Neural crest cell (in vitro differentiated cells): ENCODE data around the gene NCR2. TPM values are rescaled to one million over a fixed set of nuclear protein-coding genes. Genes with fewer than 3 reads are reported as not detected.

Experiments
- DNase-seq: peaks from one replicate; pipeline ENCODE4 v3.0.0; 2021; ENCODE audit warnings: low read depth, mixed read lengths, low spot score
- H3K27ac Mint-ChIP-seq: one replicate; pipeline ENCODE4 v1.8.0; 2021; ENCODE audit warnings: mild to moderate bottlenecking, mixed read lengths; ENCODE audit not compliant: unreplicated experiment
- H3K27me3 Mint-ChIP-seq: 2 replicates; pipeline ENCODE4 v1.8.0; 2021; ENCODE audit warnings: low read depth, mild to moderate bottlenecking, mixed read lengths
- H3K36me3 Mint-ChIP-seq: 2 replicates; pipeline ENCODE4 v1.8.0; 2021; ENCODE audit warnings: low read depth, mild to moderate bottlenecking, mixed read lengths
- H3K4me1 Mint-ChIP-seq: 2 replicates; pipeline ENCODE4 v1.8.0; 2021; ENCODE audit warnings: mixed read lengths
- H3K4me3 Mint-ChIP-seq: one replicate; pipeline ENCODE4 v1.8.0; 2021; ENCODE audit warnings: mild to moderate bottlenecking, mixed read lengths
- H3K9me3 Mint-ChIP-seq: 2 replicates; pipeline ENCODE4 v1.8.0; 2021; ENCODE audit warnings: mixed read lengths
- CTCF ChIP-seq: fragments of 200-600 bp; sonication (generic); conservative IDR thresholded peaks from 2 replicates; pipeline ENCODE4 v1.5.0; 2021; ENCODE audit warnings: antibody characterized with exemption, mild to moderate bottlenecking
- total RNA-seq: library from RNA; stranded (reverse); gene quantifications from 2 replicates; pipeline ENCODE4 v1.2.1, GENCODE V29; 2021

Gene NCR2
- total RNA-seq, 1 donor from 2014 or later, result not detected

GRCh38 chr6:41332241-41332640 lies 3.2 kb upstream of the NCR2 start:
- Mint-ChIP-seq H3K27ac (no peak overlapping the region), H3K27me3 (peaks cover 18% of the 10 kb centered on the region), H3K9me3 (no peaks in the 10 kb centered on the region), H3K36me3 (no peaks in the 10 kb centered on the region), H3K4me1 (no peaks in the 10 kb centered on the region), H3K4me3 (no peak overlapping the region)
- no peak for TF ChIP-seq CTCF
- DNase-seq, result no peak

- Mint-ChIP-seq H3K9me3 (no peaks in the 10 kb centered on the region), H3K4me3 (no peak overlapping the region), H3K36me3 (no peaks in the 10 kb centered on the region), H3K4me1 (no peaks in the 10 kb centered on the region), H3K27me3 (peaks cover 11% of the 10 kb centered on the region), H3K27ac (no peak overlapping the region)
- TF ChIP-seq CTCF, result no peak
- DNase-seq, result no peak
These were observed 2.3 kb upstream of the NCR2 start for GRCh38 chr6:41332842-41333736.

GRCh38 chr6:41334482-41335040 lies 847 bp upstream of the NCR2 start:
- peak; percentile 29 for TF ChIP-seq CTCF
- no peak overlapping the region for H3K4me3 Mint-ChIP-seq
- H3K36me3 Mint-ChIP-seq, result no peaks in the 10 kb centered on the region

GRCh38 chr6:41335943-41336342 lies 535 bp downstream of the NCR2 start:
- no peak overlapping the region for H3K27ac Mint-ChIP-seq
- H3K9me3 Mint-ChIP-seq, result no peaks in the 10 kb centered on the region
- H3K4me3 Mint-ChIP-seq, result no peak overlapping the region
- no peak for DNase-seq
- TF ChIP-seq CTCF, result no peak
- H3K4me1 Mint-ChIP-seq, result no peaks in the 10 kb centered on the region
- H3K36me3 Mint-ChIP-seq, result no peaks in the 10 kb centered on the region
- H3K27me3 Mint-ChIP-seq, result peaks cover 5% of the 10 kb centered on the region

More at GRCh38 chr6:41334482-41335040, 847 bp upstream of the NCR2 start:
- no peak for DNase-seq
- no peaks in the 10 kb centered on the region for H3K9me3 Mint-ChIP-seq
- peaks cover 5% of the 10 kb centered on the region for H3K27me3 Mint-ChIP-seq
- no peaks in the 10 kb centered on the region for H3K4me1 Mint-ChIP-seq
- H3K27ac Mint-ChIP-seq, result no peak overlapping the region

- Mint-ChIP-seq H3K36me3 (no peaks in the 10 kb centered on the region), H3K27me3 (peaks cover 5% of the 10 kb centered on the region), H3K27ac (no peak overlapping the region), H3K9me3 (no peaks in the 10 kb centered on the region), H3K4me1 (no peaks in the 10 kb centered on the region), H3K4me3 (no peak overlapping the region)
- no peak for TF ChIP-seq CTCF
- DNase-seq, result no peak
These were observed 1.4 kb downstream of the NCR2 start for GRCh38 chr6:41336824-41337223.
